Measurements from ENCODE around the gene CLN5.

GRCh38 chr13:77026861-77027621 lies 35.2 kb downstream of the CLN5 start, which contains the start of gene FBXL3:
- TF ChIP-seq POLR2A (IDR thresholded peaks at IDR 0.05): peak; percentile 74
- TF ChIP-seq CTCF (IDR thresholded peaks at IDR 0.05): no peak

Data from Peyer's patch (tissue), 4 donors.